MCF 10A (cell line): ENCODE results near the gene TLX2. TPM values are rescaled to one million over a fixed set of nuclear protein-coding genes. Genes with fewer than 3 reads are reported as not detected.
A peak's percentile ranks its signal among the peaks of the same experiment; 100 is the strongest.

ENCODE experiments used
- BruUV-seq: library from RNA; stranded (reverse); fragments of 400-500 nt; replicated peaks from 2 replicates; lab custom pipeline; 2021; lab: Mats Ljungman, UMichigan
- CTCF ChIA-PET: fragments of 300-600 bp; sonication (Branson Sonifier 250); formaldehyde crosslinking; extraction: SDS; loops from one replicate; lab custom pipeline; 2021; ENCODE audit warnings: antibody characterized with exemption, inconsistent platforms; lab: Yijun Ruan, JAX
- POLR2A ChIA-PET: fragments of 300-600, 350-650 bp; sonication (Branson Sonifier 250); formaldehyde crosslinking; extraction: SDS; loops from one replicate; lab custom pipeline; 2020; ENCODE audit warnings: antibody characterized with exemption, inconsistent platforms; lab: Yijun Ruan, JAX
- DNase-seq: peaks from one replicate; pipeline ENCODE4 v3.0.0-alpha.2; 2018; ENCODE audit not compliant: unreplicated experiment
- H3K27ac Mint-ChIP-seq: one replicate; pipeline ENCODE4 v1.8.0; 2022; ENCODE audit warnings: mild to moderate bottlenecking, low read depth, mixed read lengths; ENCODE audit not compliant: unreplicated experiment
- H3K27me3 Mint-ChIP-seq: one replicate; pipeline ENCODE4 v1.8.0; 2022; ENCODE audit warnings: mixed read lengths; ENCODE audit not compliant: insufficient read depth, unreplicated experiment
- H3K36me3 Mint-ChIP-seq: one replicate; pipeline ENCODE4 v1.8.0; 2022; ENCODE audit warnings: mild to moderate bottlenecking, moderate library complexity, mixed read lengths; ENCODE audit not compliant: insufficient read depth, unreplicated experiment
- H3K4me1 Mint-ChIP-seq: one replicate; pipeline ENCODE4 v1.8.0; 2022; ENCODE audit warnings: mixed read lengths; ENCODE audit not compliant: insufficient read depth, unreplicated experiment
- H3K4me3 Mint-ChIP-seq: one replicate; pipeline ENCODE4 v1.8.0; 2022; ENCODE audit warnings: mild to moderate bottlenecking, moderate library complexity, mixed read lengths; ENCODE audit not compliant: unreplicated experiment
- H3K9me3 Mint-ChIP-seq: one replicate; pipeline ENCODE4 v1.8.0; 2022; ENCODE audit warnings: mixed read lengths; ENCODE audit not compliant: unreplicated experiment
- CTCF ChIP-seq: fragments of 200-600 bp; IDR thresholded peaks from one replicate; pipeline ENCODE4 v1.8.0; 2022; ENCODE audit warnings: antibody characterized with exemption, mild to moderate bottlenecking; ENCODE audit not compliant: unreplicated experiment
- intact Hi-C: fragments of 100-400 bp; cut with micrococcal nuclease; formaldehyde crosslinking; loops from 2 replicates; pipeline ENCODE4 v1.14.1; 2022
- total RNA-seq: library from RNA; stranded (reverse); gene quantifications from 2 replicates; pipeline ENCODE4 v1.2.3, GENCODE V29; 2022

TLX2 gene
- total RNA-seq, 1 experiment from 2014 or later, result not detected

GRCh38 chr2:74537140-74537539, 22.9 kb downstream of the TLX2 start:
- peak overlapping the region; percentile 49 for H3K27ac Mint-ChIP-seq
- ChIA-PET POLR2A (interaction anchor here (0.7 kb wide), 1 partner anchor 54 kb away, joined by 3 read pairs; the partner anchor contains the start of genes CCDC142 and TTC31), CTCF (no interaction called here)
- no peak overlapping the region for H3K4me3 Mint-ChIP-seq
- no peaks in the 10 kb centered on the region for H3K36me3 Mint-ChIP-seq
- peak; percentile 33 for DNase-seq
- peaks cover 8% of the 10 kb centered on the region for H3K4me1 Mint-ChIP-seq
- H3K9me3 Mint-ChIP-seq, result no peaks in the 10 kb centered on the region
- intact Hi-C loops, result no loop called here
- no peaks in the 10 kb centered on the region for H3K27me3 Mint-ChIP-seq
- no peak for TF ChIP-seq CTCF
- no TSS peak for BruUV-seq

- CTCF ChIA-PET, result interaction anchor here (0.5 to 1.0 kb wide), 3 partner anchors 10 to 55 kb away, joined by 3 to 4 read pairs (median 3); no protein-coding TSS in a partner anchor
- TF ChIP-seq CTCF, result no peak
- no peaks in the 10 kb centered on the region for H3K27me3 Mint-ChIP-seq
- POLR2A ChIA-PET, result interaction anchor here (0.8 to 1.2 kb wide), 3 partner anchors 10 to 1137 kb away, joined by 4 to 5 read pairs (median 4); partner anchors contain the start of genes AUP1 and HTRA2
- no peak overlapping the region for H3K27ac Mint-ChIP-seq
- no peak for DNase-seq
- no peaks in the 10 kb centered on the region for H3K36me3 Mint-ChIP-seq
- H3K4me3 Mint-ChIP-seq, result no peak overlapping the region
- no TSS peak for BruUV-seq
- intact Hi-C loops, result no loop called here
- H3K9me3 Mint-ChIP-seq, result no peaks in the 10 kb centered on the region
- H3K4me1 Mint-ChIP-seq, result peaks cover 6% of the 10 kb centered on the region
Measured at GRCh38 chr2:74538881-74539339, 24.7 kb downstream of the TLX2 start.

GRCh38 chr2:74540291-74540690, 26.0 kb downstream of the TLX2 start:
- POLR2A ChIA-PET, result interaction anchor here (0.5 kb wide), 1 partner anchor 136 kb away, joined by 3 read pairs; no protein-coding TSS in a partner anchor
- Mint-ChIP-seq H3K4me3 (no peak overlapping the region), H3K27me3 (no peaks in the 10 kb centered on the region), H3K9me3 (no peaks in the 10 kb centered on the region), H3K27ac (no peak overlapping the region), H3K36me3 (no peaks in the 10 kb centered on the region), H3K4me1 (peaks cover 6% of the 10 kb centered on the region)
- no TSS peak for BruUV-seq
- TF ChIP-seq CTCF, result no peak
- CTCF ChIA-PET, result no interaction called here
- intact Hi-C loops, result no loop called here
- DNase-seq, result no peak

- no peaks in the 10 kb centered on the region for H3K27me3 Mint-ChIP-seq
- ChIA-PET POLR2A (no interaction called here), CTCF (interaction anchor here (0.6 to 1.1 kb wide), 5 partner anchors 11 to 918 kb away, joined by 3 to 5 read pairs (median 3); no protein-coding TSS in a partner anchor)
- intact Hi-C loops, result no loop called here
- no peaks in the 10 kb centered on the region for H3K9me3 Mint-ChIP-seq
- H3K4me1 Mint-ChIP-seq, result no peaks in the 10 kb centered on the region
- H3K27ac Mint-ChIP-seq, result no peak overlapping the region
- no TSS peak for BruUV-seq
- no peak for DNase-seq
- TF ChIP-seq CTCF, result no peak
- no peak overlapping the region for H3K4me3 Mint-ChIP-seq
- H3K36me3 Mint-ChIP-seq, result no peaks in the 10 kb centered on the region
Measured at GRCh38 chr2:74542978-74543377, 28.7 kb downstream of the TLX2 start.
